Breast epithelium (tissue), 3 donors: ENCODE measurements around the gene DLG1.

Source experiments
- CTCF ChIP-seq, 3 donors: fragments of 450-650 bp; IDR thresholded peaks; one replicate each; pipeline ENCODE4 v1.5.1; 2016 to 2017; ENCODE audit warnings: antibody characterized with exemption in 3 of 3, mild to moderate bottlenecking in 3 of 3, moderate library complexity in 3 of 3
- POLR2A ChIP-seq: fragments of 450-650 bp; IDR thresholded peaks from one replicate; pipeline ENCODE4 v1.6.1; 2016; ENCODE audit warnings: antibody characterized with exemption, mild to moderate bottlenecking, moderate library complexity
- POLR2AphosphoS5 ChIP-seq, 3 donors: sonication (generic); formaldehyde crosslinking; IDR thresholded peaks; one replicate each; pipeline ENCODE4 v1.6.1; 2017; ENCODE audit warnings: antibody characterized with exemption in 3 of 3

- TF ChIP-seq POLR2A (no peak), CTCF (IDR thresholded peaks at IDR 0.05) (no peak), POLR2AphosphoS5 (IDR thresholded peaks at IDR 0.05) (no peak)
Measured at GRCh38 chr3:197135212-197135611, 163.2 kb downstream of the DLG1 start.
